K562 (cell line): ENCODE measurements around the gene CR2. TPM values are rescaled to one million over a fixed set of nuclear protein-coding genes. Genes with fewer than 3 reads are reported as not detected.

Experiments used
- E2F5 ChIP-seq: sonication (generic); formaldehyde crosslinking; IDR thresholded peaks from 2 replicates; pipeline ENCODE4 v1.8.0; 2022; ENCODE audit warnings: mild to moderate bottlenecking, missing genetic modification reagents
- GABPB1 ChIP-seq: sonication (generic); formaldehyde crosslinking; IDR thresholded peaks from 2 replicates; pipeline ENCODE4 v1.8.0; 2022; ENCODE audit warnings: mild to moderate bottlenecking, missing genetic modification reagents
- NR2C2 ChIP-seq, 2 experiments: fragments of 200-800 bp in 1 of 2; sonication (Bioruptor generic) in 1 of 2; sonication (generic) in 1 of 2; formaldehyde crosslinking in 1 of 2; IDR thresholded peaks; 2 replicates each; pipeline versions ENCODE4 v1.6.1 to v1.8.0; 2016 to 2022; ENCODE audit warnings: mild to moderate bottlenecking in 1 of 2, missing compliant biosample characterization in 1 of 2, missing genetic modification characterization in 1 of 2, missing genetic modification reagents in 1 of 2
- RAD21 ChIP-seq, 2 experiments: fragments of 250-450 bp in 1 of 2; fragments of 450-650 bp in 1 of 2; sonication (Bioruptor Pico) in 1 of 2; formaldehyde crosslinking in 1 of 2; IDR thresholded peaks in 1 of 2; conservative IDR thresholded peaks in 1 of 2; 2 replicates each; pipeline versions ENCODE4 v1.4.0 to v1.8.0; 2020 to 2022; ENCODE audit warnings: mild to moderate bottlenecking in 2 of 2, moderate library complexity in 1 of 2
- SMARCA4 ChIP-seq: fragments of 450-650 bp; IDR thresholded peaks from 2 replicates; pipeline ENCODE4 v1.6.1; 2016
- TAF9B ChIP-seq: fragments of 450-650 bp; IDR thresholded peaks from 2 replicates; pipeline ENCODE4 v1.6.1; 2018; ENCODE audit warnings: mild to moderate bottlenecking; ENCODE audit not compliant: partially characterized antibody
- TEAD4 ChIP-seq, 2 experiments: sonication (generic) in 1 of 2; formaldehyde crosslinking in 1 of 2; IDR thresholded peaks; 2 replicates each; pipeline versions ENCODE4 v1.6.1 to v1.8.0; 2012 to 2022; ENCODE audit warnings: borderline replicate concordance in 1 of 2, inconsistent platforms in 1 of 2, low read length in 1 of 2, mild to moderate bottlenecking in 1 of 2, missing genetic modification reagents in 1 of 2
- TFE3 ChIP-seq: fragments of 450-650 bp; formaldehyde crosslinking; IDR thresholded peaks from 2 replicates; pipeline ENCODE4 v1.4.0; 2020; ENCODE audit warnings: mild to moderate bottlenecking, mixed read lengths
- ZBTB33 ChIP-seq: sonication (generic); formaldehyde crosslinking; IDR thresholded peaks from 2 replicates; pipeline ENCODE4 v1.8.1; 2023; ENCODE audit warnings: mild to moderate bottlenecking, missing genetic modification reagents
- ZC3H11A ChIP-seq: IDR thresholded peaks from 2 replicates; pipeline ENCODE4 v1.6.1; 2012; ENCODE audit warnings: low read depth, low read length, improper control_type of control experiment
- ZNF232 ChIP-seq: sonication (generic); formaldehyde crosslinking; IDR thresholded peaks from 2 replicates; pipeline ENCODE4 v1.8.0; 2022; ENCODE audit warnings: mild to moderate bottlenecking, missing genetic modification reagents
- ZNF431 ChIP-seq: sonication (generic); formaldehyde crosslinking; IDR thresholded peaks from 2 replicates; pipeline ENCODE4 v1.8.0; 2022; ENCODE audit warnings: mild to moderate bottlenecking, missing genetic modification reagents
- ZNF766 ChIP-seq: fragments of 200-800 bp; sonication (Bioruptor generic); conservative IDR thresholded peaks from 2 replicates; pipeline ENCODE4 v1.6.1; 2016; ENCODE audit warnings: missing genetic modification characterization, missing compliant biosample characterization
- polyA plus RNA-seq, 8 experiments: library from polyadenylated mRNA; depleted of rRNA in 4 of 8; stranded (reverse) in 5 of 8; unstranded in 3 of 8; fragments of >200 nt; fragmentation: Nextera tagmentation in 2 of 8; fragmentation: Illumina TruSeq in 1 of 8; extraction: Ambion mirVana in 2 of 8; extraction: Trizol in 1 of 8; gene quantifications; 2 replicates each; pipeline versions ENCODE4 v1.2.1 to v1.2.3, GENCODE V29; 2011 to 2014; ENCODE audit warnings: inconsistent platforms in 1 of 8, missing spikeins in 1 of 8
- total RNA-seq, 7 experiments: library from RNA; depleted of rRNA in 6 of 7; stranded (reverse); fragments of >200 nt in 6 of 7; fragmentation: Illumina TruSeq in 2 of 7; extraction: Trizol in 2 of 7; gene quantifications; 2 replicates each; pipeline versions ENCODE4 v1.2.1 to v1.2.3, GENCODE V29; 2011 to 2021; ENCODE audit warnings: low replicate concordance in 1 of 7

CR2 gene
- total and polyA plus RNA-seq, 9 of the 15 experiments (the other 6 are each of a cell fraction or from before 2014, with no cell fraction given): 0.07 to 0.67 (median 0.37) TPM

- peak; percentile 56; the same call in 1 of the 2 replicates for TF ChIP-seq ZNF431 (CRISPR knock-in tag)
- TF ChIP-seq E2F5: 0 out of 2 replicates have a peak, but pooled peaks have one; percentile 37
- peak; percentile 90 for TF ChIP-seq ZBTB33 (CRISPR knock-in tag)
- 0 out of 2 replicates have a peak, but pooled peaks have one; percentile 30 for TF ChIP-seq GABPB1 (CRISPR knock-in tag)
- 0 out of 2 replicates have a peak, but pooled peaks have one; percentile 28 for TF ChIP-seq SMARCA4
- no peak for TF ChIP-seq NR2C2 (CRISPR knock-in tag; IDR thresholded peaks at IDR 0.05)
- no peak for TF ChIP-seq NR2C2 (tag; IDR thresholded peaks at IDR 0.05)
- TF ChIP-seq TFE3 (CRISPR knock-in tag): no peak
- TF ChIP-seq ZNF766 (CRISPR knock-in tag): 0 out of 2 replicates have a peak, but pooled peaks have one; percentile 25
- TF ChIP-seq TAF9B: no peak
- TF ChIP-seq RAD21 (CRISPR knock-in tag; conservative IDR thresholded peaks at IDR 0.05 in 1 of 2, IDR thresholded peaks at IDR 0.05 in 1 of 2): peak; percentile 28 to 64
- no peak for TF ChIP-seq TEAD4 (IDR thresholded peaks at IDR 0.05; ENCODE audit: low read length)
- TF ChIP-seq TEAD4 (CRISPR knock-in tag; IDR thresholded peaks at IDR 0.05; ENCODE audit: borderline replicate concordance): 0 out of 2 replicates have a peak, but pooled peaks have one; percentile 53
- TF ChIP-seq ZC3H11A: no peak
- 0 out of 2 replicates have a peak, but pooled peaks have one; percentile 45 for TF ChIP-seq ZNF232
Observed at GRCh38 chr1:207454046-207454964, at the start of gene CR2 (continued).
